ENCODE measurements around the gene ROR1.

- 0 out of 2 replicates have a peak, but pooled peaks have one; percentile 17 for TF ChIP-seq POLR2AphosphoS5 (IDR thresholded peaks at IDR 0.05; ENCODE audit: borderline replicate concordance, low read depth, low read length)
- no peak for TF ChIP-seq EZH2 (IDR thresholded peaks at IDR 0.05)
These were observed 177.5 kb downstream of the ROR1 start for GRCh38 chr1:63951059-63951946.

All from SK-N-MC (cell line).